H1 (cell line): Measurements from ENCODE around the gene IQCE. TPM values are rescaled to one million over a fixed set of nuclear protein-coding genes. Genes with fewer than 3 reads are reported as not detected.

Experiments used
- CTCF ChIA-PET: fragments of 300-600 bp; sonication (Branson Sonifier 250); formaldehyde crosslinking; loops from one replicate; lab custom pipeline; 2021; ENCODE audit not compliant: partially characterized antibody; lab: Charles Lee
- POLR2A ChIA-PET: fragments of 300-600 bp; sonication (Branson Sonifier 250); formaldehyde crosslinking; loops from one replicate; lab custom pipeline; 2021; ENCODE audit warnings: inconsistent platforms; ENCODE audit not compliant: partially characterized antibody; lab: Charles Lee
- DNase-seq, 2 experiments: peaks; one replicate each; pipeline versions ENCODE4 v3.0.0 to v3.0.0-alpha.2; 2010 to 2022; ENCODE audit warnings: low spot score in 2 of 2, low read depth in 1 of 2, mixed read lengths in 1 of 2
- FAIRE-seq: peaks from 2 replicates; lab custom pipeline; 2011; peaks lifted over from hg19 to GRCh38; lab: Jason Lieb, UNC
- H2AFZ ChIP-seq: 2 replicates; pipeline ENCODE4 v1.8.1; 2012; ENCODE audit warnings: low read length, inconsistent platforms
- H2AK5ac ChIP-seq: 2 replicates; pipeline ENCODE4 v1.6.1; 2013; ENCODE audit warnings: low read depth, low read length
- H2BK120ac ChIP-seq: replicated peaks from 2 replicates; pipeline ENCODE3; 2013; ENCODE audit warnings: low read depth, low read length, inconsistent platforms
- H2BK12ac ChIP-seq: 2 replicates; pipeline ENCODE4 v1.6.1; 2013; ENCODE audit warnings: low read depth, low read length
- H2BK15ac ChIP-seq: 2 replicates; pipeline ENCODE4 v1.6.1; 2013; ENCODE audit warnings: low read length
- H2BK20ac ChIP-seq: 2 replicates; pipeline ENCODE4 v1.6.1; 2013; ENCODE audit warnings: low read length
- H2BK5ac ChIP-seq: 2 replicates; pipeline ENCODE4 v1.6.1; 2013; ENCODE audit warnings: low read depth, low read length
- H3K14ac ChIP-seq: 2 replicates; pipeline ENCODE4 v1.6.1; 2013; ENCODE audit warnings: inconsistent platforms; ENCODE audit not compliant: insufficient read length
- H3K18ac ChIP-seq: 2 replicates; pipeline ENCODE4 v1.6.1; 2013; ENCODE audit warnings: low read length; ENCODE audit errors: extremely low read depth
- H3K23ac ChIP-seq: 2 replicates; pipeline ENCODE4 v1.6.1; 2013; ENCODE audit warnings: inconsistent platforms; ENCODE audit not compliant: insufficient read length
- H3K23me2 ChIP-seq: 2 replicates; pipeline ENCODE4 v1.6.1; 2013; ENCODE audit warnings: low read depth, low read length
- H3K27ac ChIP-seq: 2 replicates; pipeline ENCODE4 v1.6.1; 2011; ENCODE audit warnings: low read depth, low read length, inconsistent platforms
- H3K27me3 ChIP-seq, 4 experiments: replicated peaks in 1 of 4; 1 replicate in 1 of 4; 2 replicates in 3 of 4; pipeline versions ENCODE4 v1.6.1 to v1.8.1; 2011 to 2013; ENCODE audit warnings: low read length in 3 of 4, mild to moderate bottlenecking in 3 of 4, inconsistent platforms in 2 of 4, mixed read lengths in 2 of 4, moderate library complexity in 1 of 4; ENCODE audit not compliant: control insufficient read depth in 3 of 4, insufficient read depth in 3 of 4; ENCODE audit errors: extremely low read depth in 1 of 4
- H3K36me3 ChIP-seq, 4 experiments: 2 replicates each; pipeline versions ENCODE4 v1.6.1 to v1.8.1; 2011 to 2013; ENCODE audit warnings: mild to moderate bottlenecking in 4 of 4, low read length in 3 of 4, moderate library complexity in 2 of 4, control low read depth in 1 of 4, inconsistent platforms in 1 of 4; ENCODE audit not compliant: insufficient read depth in 4 of 4, control insufficient read depth in 2 of 4
- H3K4ac ChIP-seq: replicated peaks from 2 replicates; pipeline ENCODE3; 2013; ENCODE audit warnings: low read length, low read depth, mixed read lengths, inconsistent platforms; ENCODE audit not compliant: insufficient read length
- H3K4me1 ChIP-seq, 4 experiments: replicated peaks in 1 of 4; 1 replicate in 1 of 4; 2 replicates in 3 of 4; pipeline versions ENCODE4 v1.6.1 to v1.8.1; 2011 to 2013; ENCODE audit warnings: low read length in 3 of 4, inconsistent platforms in 2 of 4, mixed read lengths in 1 of 4; ENCODE audit not compliant: insufficient read depth in 4 of 4, control insufficient read depth in 3 of 4
- H3K4me2 ChIP-seq, 2 experiments: 2 replicates each; pipeline versions ENCODE4 v1.6.1 to v1.8.1; 2011 to 2013; ENCODE audit warnings: low read depth in 2 of 2, low read length in 2 of 2, control low read depth in 1 of 2, inconsistent platforms in 1 of 2, mild to moderate bottlenecking in 1 of 2; ENCODE audit not compliant: insufficient read depth in 1 of 2
- H3K4me3 ChIP-seq, 4 experiments: fragments of 200-600, 300-600 bp in 1 of 4; sonication (generic), shearing (Covaris generic), sonication (Bioruptor Twin) in 1 of 4; 2 replicates each; pipeline versions ENCODE4 v1.5.1 to v1.8.1; 2011 to 2016; ENCODE audit warnings: low read length in 4 of 4, low read depth in 3 of 4, control low read depth in 2 of 4, inconsistent platforms in 2 of 4, mild to moderate bottlenecking in 2 of 4, mixed read lengths in 1 of 4, moderate library complexity in 1 of 4; ENCODE audit not compliant: insufficient read depth in 2 of 4; ENCODE audit errors: extremely low read depth in 1 of 4
- H3K56ac ChIP-seq: replicated peaks from 2 replicates; pipeline ENCODE3; 2013; ENCODE audit warnings: low read depth, mild to moderate bottlenecking, mixed read lengths, low read length, inconsistent platforms; ENCODE audit not compliant: insufficient read length
- H3K79me1 ChIP-seq: 2 replicates; pipeline ENCODE4 v1.6.1; 2013; ENCODE audit warnings: low read depth, low read length, control low read depth
- H3K79me2 ChIP-seq, 2 experiments: 2 replicates each; pipeline versions ENCODE4 v1.6.1 to v1.8.1; 2012 to 2013; ENCODE audit warnings: low read length in 2 of 2, mild to moderate bottlenecking in 2 of 2, inconsistent platforms in 1 of 2; ENCODE audit not compliant: insufficient read depth in 2 of 2, control insufficient read depth in 1 of 2
- H3K9ac ChIP-seq, 4 experiments: replicated peaks in 1 of 4; 1 replicate in 1 of 4; 2 replicates in 3 of 4; pipeline versions ENCODE4 v1.6.1 to v1.8.1; 2011 to 2013; ENCODE audit warnings: low read depth in 3 of 4, low read length in 3 of 4, control low read depth in 2 of 4, mild to moderate bottlenecking in 2 of 4, moderate library complexity in 2 of 4, inconsistent platforms in 1 of 4; ENCODE audit errors: extremely low read depth in 1 of 4
- H3K9me3 ChIP-seq, 2 experiments: 2 replicates each; pipeline versions ENCODE4 v1.6.1 to v1.8.1; 2012 to 2013; ENCODE audit warnings: mild to moderate bottlenecking in 2 of 2, moderate library complexity in 2 of 2, control low read depth in 1 of 2, inconsistent platforms in 1 of 2, low read depth in 1 of 2, low read length in 1 of 2, mixed read lengths in 1 of 2; ENCODE audit not compliant: insufficient read depth in 2 of 2
- H4K20me1 ChIP-seq, 2 experiments: replicated peaks in 1 of 2; 2 replicates each; pipeline versions ENCODE3 to v1.8.1; 2011 to 2013; ENCODE audit warnings: inconsistent platforms in 2 of 2, low read length in 2 of 2, mild to moderate bottlenecking in 1 of 2; ENCODE audit not compliant: insufficient read depth in 2 of 2, control insufficient read depth in 1 of 2
- H4K5ac ChIP-seq: 2 replicates; pipeline ENCODE4 v1.6.1; 2013; ENCODE audit warnings: low read length, low read depth, mixed read lengths, inconsistent platforms; ENCODE audit not compliant: insufficient read length
- H4K8ac ChIP-seq: 2 replicates; pipeline ENCODE4 v1.8.0; 2013; ENCODE audit warnings: mild to moderate bottlenecking, moderate library complexity, low read length, inconsistent platforms; ENCODE audit not compliant: insufficient read depth; ENCODE audit errors: extremely low read depth
- H4K91ac ChIP-seq: replicated peaks from 2 replicates; pipeline ENCODE3; 2013; ENCODE audit warnings: low read length, mixed read lengths, inconsistent platforms; ENCODE audit not compliant: insufficient read length
- CREB1 ChIP-seq: IDR thresholded peaks from 2 replicates; pipeline ENCODE4 v1.6.1; 2012; ENCODE audit warnings: inconsistent platforms
- EGR1 ChIP-seq: IDR thresholded peaks from 2 replicates; pipeline ENCODE4 v1.6.1; 2011; ENCODE audit warnings: low read depth, low read length, borderline replicate concordance
- EZH2 ChIP-seq: fragments of 200-600 bp; sonication (generic); IDR thresholded peaks from 2 replicates; pipeline ENCODE4 v1.7.1; 2012; ENCODE audit warnings: low read depth, mild to moderate bottlenecking, moderate library complexity, low read length, inconsistent platforms; ENCODE audit not compliant: severe bottlenecking
- MAX ChIP-seq: IDR thresholded peaks from 2 replicates; pipeline ENCODE4 v1.6.1; 2012; ENCODE audit warnings: inconsistent platforms
- POLR2A ChIP-seq, 2 experiments: IDR thresholded peaks; 1 replicate in 1 of 2; 2 replicates in 1 of 2; pipeline ENCODE4 v1.6.1; 2011; ENCODE audit warnings: low read depth in 2 of 2, low read length in 2 of 2, mild to moderate bottlenecking in 2 of 2; ENCODE audit errors: control extremely low read depth in 1 of 2
- POU5F1 ChIP-seq: IDR thresholded peaks from 2 replicates; pipeline ENCODE4 v1.6.1; 2011; ENCODE audit warnings: low read depth, mild to moderate bottlenecking, low read length, moderate library complexity
- RBBP5 ChIP-seq: IDR thresholded peaks from 2 replicates; pipeline ENCODE4 v1.7.1; 2012; ENCODE audit warnings: low read depth, mild to moderate bottlenecking, inconsistent platforms, low read length, moderate library complexity, borderline replicate concordance
- SAP30 ChIP-seq: fragments of 300-600 bp; sonication (generic); IDR thresholded peaks from 2 replicates; pipeline ENCODE4 v1.7.1; 2012; ENCODE audit warnings: low read length, moderate library complexity, mild to moderate bottlenecking, inconsistent platforms; ENCODE audit not compliant: insufficient read depth, insufficient replicate concordance
- SIN3A ChIP-seq, 2 experiments: IDR thresholded peaks in 1 of 2; conservative IDR thresholded peaks in 1 of 2; 2 replicates each; pipeline ENCODE4 v1.6.1; 2011 to 2012; ENCODE audit warnings: low read length in 2 of 2, improper control_type of control experiment in 1 of 2, low read depth in 1 of 2, mild to moderate bottlenecking in 1 of 2
- WGBS, 2 experiments: shearing (Covaris generic) in 1 of 2; methylation state at CpG; one replicate each; pipeline versions ENCODE4 v1.1.6 to v1.1.7; 2013 to 2015; ENCODE audit warnings: low lambda C conversion rate in 2 of 2, mixed read lengths in 2 of 2, inconsistent platforms in 1 of 2, low coverage in 1 of 2, missing lambda C conversion rate in 1 of 2; ENCODE audit not compliant: insufficient replicate concordance in 2 of 2, insufficient coverage in 1 of 2, insufficient read length in 1 of 2; ENCODE audit errors: extremely low coverage in 1 of 2, missing lambda C conversion rate in 1 of 2; 5-methylcytosine and 5-hydroxymethylcytosine counted together
- polyA plus RNA-seq, 7 experiments: library from polyadenylated mRNA; depleted of rRNA in 3 of 7; stranded (reverse) in 5 of 7; unstranded in 2 of 7; fragments of >200 nt in 5 of 7; fragments of 200-250 nt in 2 of 7; gene quantifications; 1 replicate in 5 of 7; 2 replicates in 1 of 7; 4 replicates in 1 of 7; pipeline versions ENCODE4 v1.2.1 to v1.2.3, GENCODE V29; 2011 to 2013; ENCODE audit warnings: missing spikeins in 2 of 7, mixed read lengths in 2 of 7
- total RNA-seq: library from RNA; stranded (reverse); fragmentation: NEBNext Ultra II Directional; extraction: Animal tissue kit (Norgen Biotek cat#: 25700); gene quantifications from 2 replicates; pipeline ENCODE4 v1.2.1, GENCODE V29; 2021

IQCE gene
- total and polyA plus RNA-seq, 2 of the 8 experiments (the other 6 are each of a cell fraction or from before 2014, with no cell fraction given) = 2.2 to 4.9 TPM

- peaks cover 7 to 28% (median 19%) of the 10 kb centered on the region in 4 experiments; a peak in 6 of 8 replicates for H3K36me3 ChIP-seq
- peak in 1 of 2 experiments; percentile 78 for DNase-seq
- FAIRE-seq = no peak
- peak overlapping the region in 3 of 4 experiments; percentile 8 to 63 (median 63); a peak in 5 of 7 replicates for H3K9ac ChIP-seq
- peaks cover 17% of the 10 kb centered on the region for H3K23me2 ChIP-seq
- no peaks in the 10 kb centered on the region; the same call in 1 of the 2 replicates for H3K79me1 ChIP-seq
- H3K27ac ChIP-seq = peak overlapping the region; percentile 78
- no peaks in the 10 kb centered on the region for H3K9me3 ChIP-seq
- peaks cover 0 to 20% of the 10 kb centered on the region in 2 experiments; a peak in 3 of 4 replicates for H3K79me2 ChIP-seq
- H3K18ac ChIP-seq = peak overlapping the region; percentile 99
- CTCF ChIA-PET = interaction anchor here (0.6 to 6.9 kb wide), 6 partner anchors 8 to 73 kb away, joined by 3 to 42 read pairs (median 3); no protein-coding TSS in a partner anchor
- no peak overlapping the region for H2AFZ ChIP-seq
- peaks cover 18 to 36% of the 10 kb centered on the region in 2 experiments for H4K20me1 ChIP-seq
- H2BK20ac ChIP-seq = peak overlapping the region; percentile 89; the same call in 1 of the 2 replicates
- H3K4ac ChIP-seq = peak overlapping the region; percentile 97
- H2AK5ac ChIP-seq = peak overlapping the region; percentile 91; the same call in 1 of the 2 replicates
- H4K8ac ChIP-seq = peak overlapping the region; percentile 88
- peaks cover 0 to 12% (median 3%) of the 10 kb centered on the region in 4 experiments; a peak in 5 of 7 replicates for H3K27me3 ChIP-seq
- peak overlapping the region; percentile 67 to 85 for H3K4me2 ChIP-seq
- H4K91ac ChIP-seq = peak overlapping the region; percentile 100
- POLR2A ChIA-PET = interaction anchor here (0.6 to 8.2 kb wide), 21 partner anchors 12 to 121 kb away, joined by 3 to 68 read pairs (median 3); partner anchors contain the start of gene TTYH3
- no peak overlapping the region for H3K14ac ChIP-seq
- WGBS, 2 experiments = 4% methylated on average over 32 of the region's 51 CpGs; no CpG with 5 or more reads in 1 of the 2 experiments
- H3K4me1 ChIP-seq = peaks cover 0 to 61% (median 44%) of the 10 kb centered on the region in 4 experiments; a peak in 6 of 7 replicates
- H3K23ac ChIP-seq = no peak overlapping the region
- H2BK12ac ChIP-seq = peak overlapping the region; percentile 87
- H2BK5ac ChIP-seq = peak overlapping the region; percentile 99
- peak overlapping the region; percentile 90 for H3K56ac ChIP-seq
- peak overlapping the region in 3 of 4 experiments; percentile 23 to 73 (median 38); a peak in 5 of 8 replicates for H3K4me3 ChIP-seq
- peak overlapping the region; percentile 98 for H2BK120ac ChIP-seq
- H2BK15ac ChIP-seq = peak overlapping the region; percentile 83
- H4K5ac ChIP-seq = peak overlapping the region; percentile 96
- TF ChIP-seq EZH2 = no peak
- peak in 1 of 2 experiments; percentile 49; a peak in 1 of 4 replicates for TF ChIP-seq SIN3A (conservative IDR thresholded peaks at IDR 0.05 in 1 of 2, IDR thresholded peaks at IDR 0.05 in 1 of 2; ENCODE audit: low read depth in 1 of 2, low read length in 2 of 2)
- peak in 1 of 2 experiments; percentile 32; a peak in 1 of 3 replicates for TF ChIP-seq POLR2A (IDR thresholded peaks at IDR 0.05; ENCODE audit: control extremely low read depth in 1 of 2, low read depth in 2 of 2, low read length in 2 of 2)
- TF ChIP-seq CREB1 = peak; percentile 45; the same call in 1 of the 2 replicates
- TF ChIP-seq MAX = peak; percentile 66
- no peak for TF ChIP-seq EGR1
- 0 out of 2 replicates have a peak, but pooled peaks have one; percentile 16 for TF ChIP-seq RBBP5
- no peak for TF ChIP-seq SAP30
- no peak for TF ChIP-seq POU5F1
Measured at GRCh38 chr7:2523941-2524807, 34.6 kb upstream of the IQCE start.
